K562 (cell line): ENCODE data around the gene CYSRT1. TPM values are rescaled to one million over a fixed set of nuclear protein-coding genes. Genes with fewer than 3 reads are reported as not detected.

ENCODE experiments used
- CREM ChIP-seq: IDR thresholded peaks from 2 replicates; pipeline ENCODE4 v1.6.1; 2014; ENCODE audit warnings: antibody characterized with exemption, low read depth
- DLX4 ChIP-seq: fragments of 250-450 bp; sonication (Bioruptor Pico); IDR thresholded peaks from 2 replicates; pipeline ENCODE4 v1.6.1; 2021; ENCODE audit warnings: mild to moderate bottlenecking
- EGR1 ChIP-seq: fragments of 450-650 bp; conservative IDR thresholded peaks from 2 replicates; pipeline ENCODE4 v1.6.1; 2017; ENCODE audit warnings: mild to moderate bottlenecking
- FOXO4 ChIP-seq: fragments of 450-650 bp; formaldehyde crosslinking; IDR thresholded peaks from 2 replicates; pipeline ENCODE4 v1.4.0; 2020; ENCODE audit warnings: mild to moderate bottlenecking, moderate library complexity
- GABPB1 ChIP-seq: sonication (generic); formaldehyde crosslinking; IDR thresholded peaks from 2 replicates; pipeline ENCODE4 v1.8.0; 2022; ENCODE audit warnings: mild to moderate bottlenecking, missing genetic modification reagents
- HDAC8 ChIP-seq: fragments of 450-650 bp; IDR thresholded peaks from 2 replicates; pipeline ENCODE4 v1.6.1; 2016; ENCODE audit warnings: mild to moderate bottlenecking, missing genetic modification characterization, moderate library complexity, missing compliant biosample characterization
- KDM5B ChIP-seq: fragments of 200-600 bp; sonication (generic); IDR thresholded peaks from 2 replicates; pipeline ENCODE4 v1.6.1; 2012; ENCODE audit warnings: low read depth, mild to moderate bottlenecking, moderate library complexity, low read length, control low read depth, inconsistent platforms; ENCODE audit not compliant: insufficient replicate concordance
- MEIS2 ChIP-seq: fragments of 450-650 bp; IDR thresholded peaks from 2 replicates; pipeline ENCODE4 v1.6.1; 2014; ENCODE audit warnings: mild to moderate bottlenecking; ENCODE audit not compliant: partially characterized antibody
- MGA ChIP-seq: fragments of 450-650 bp; IDR thresholded peaks from 2 replicates; pipeline ENCODE4 v1.6.1; 2016; ENCODE audit warnings: mild to moderate bottlenecking, moderate library complexity
- MYBL2 ChIP-seq, 2 experiments: fragments of 450-650 bp in 1 of 2; sonication (generic) in 1 of 2; formaldehyde crosslinking in 1 of 2; IDR thresholded peaks; 2 replicates each; pipeline versions ENCODE4 v1.6.1 to v1.8.1; 2017 to 2022; ENCODE audit warnings: borderline replicate concordance in 1 of 2, inconsistent platforms in 1 of 2, low read depth in 1 of 2, mild to moderate bottlenecking in 1 of 2, missing genetic modification reagents in 1 of 2, moderate library complexity in 1 of 2
- NRF1 ChIP-seq, 2 experiments: fragments of 450-650 bp; IDR thresholded peaks in 1 of 2; conservative IDR thresholded peaks in 1 of 2; 2 replicates each; pipeline ENCODE4 v1.6.1; 2014; ENCODE audit warnings: mild to moderate bottlenecking in 2 of 2
- U2AF1 ChIP-seq: fragments of 200-400 bp; formaldehyde crosslinking; optimal IDR thresholded peaks from 2 replicates; pipeline ENCODE3; 2017; ENCODE audit warnings: mild to moderate bottlenecking, low read depth, low read length, moderate library complexity
- ZC3H4 ChIP-seq: sonication (generic); formaldehyde crosslinking; IDR thresholded peaks from 2 replicates; pipeline ENCODE4 v1.9.0; 2021; ENCODE audit warnings: missing genetic modification reagents, borderline replicate concordance
- ZNF764 ChIP-seq: fragments of 250-450 bp; sonication (Bioruptor Pico); IDR thresholded peaks from 2 replicates; pipeline ENCODE4 v1.4.0; 2020; ENCODE audit warnings: low read depth, mild to moderate bottlenecking, moderate library complexity
- ZSCAN32 ChIP-seq: fragments of 450-650 bp; formaldehyde crosslinking; IDR thresholded peaks from 2 replicates; pipeline ENCODE4 v1.4.0; 2020; ENCODE audit warnings: mild to moderate bottlenecking, moderate library complexity
- polyA plus RNA-seq, 8 experiments: library from polyadenylated mRNA; depleted of rRNA in 4 of 8; stranded (reverse) in 5 of 8; unstranded in 3 of 8; fragments of >200 nt; fragmentation: Nextera tagmentation in 2 of 8; fragmentation: Illumina TruSeq in 1 of 8; extraction: Ambion mirVana in 2 of 8; extraction: Trizol in 1 of 8; gene quantifications; 2 replicates each; pipeline versions ENCODE4 v1.2.1 to v1.2.3, GENCODE V29; 2011 to 2014; ENCODE audit warnings: inconsistent platforms in 1 of 8, missing spikeins in 1 of 8
- total RNA-seq, 7 experiments: library from RNA; depleted of rRNA in 6 of 7; stranded (reverse); fragments of >200 nt in 6 of 7; fragmentation: Illumina TruSeq in 2 of 7; extraction: Trizol in 2 of 7; gene quantifications; 2 replicates each; pipeline versions ENCODE4 v1.2.1 to v1.2.3, GENCODE V29; 2011 to 2021; ENCODE audit warnings: low replicate concordance in 1 of 7

CYSRT1 gene
- total and polyA plus RNA-seq, 9 of the 15 experiments (the other 6 are each of a cell fraction or from before 2014, with no cell fraction given), result 0.04 to 1.4 (median 0.42) TPM; not detected in 3

GRCh38 chr9:137228506-137228967 lies 3.6 kb downstream of the CYSRT1 start (continued):
- TF ChIP-seq MYBL2 (IDR thresholded peaks at IDR 0.05; ENCODE audit: low read depth) (no peak), MYBL2 (CRISPR knock-in tag; IDR thresholded peaks at IDR 0.05; ENCODE audit: borderline replicate concordance) (no peak), NRF1 (conservative IDR thresholded peaks at IDR 0.05 in 1 of 2, IDR thresholded peaks at IDR 0.05 in 1 of 2) (no peak), U2AF1 (no peak), FOXO4 (no peak), DLX4 (CRISPR knock-in tag) (no peak), CREM (0 out of 2 replicates have a peak, but pooled peaks have one; percentile 14), ZSCAN32 (CRISPR knock-in tag) (no peak), EGR1 (peak; percentile 82), MGA (no peak), ZNF764 (no peak), GABPB1 (no peak), MEIS2 (no peak), ZC3H4 (CRISPR knock-in tag) (no peak), HDAC8 (tag) (no peak), KDM5B (peak; percentile 49)
